GM12892 (cell line): ENCODE data around the gene LIPK.
A peak's percentile ranks its signal among the peaks of the same experiment; 100 is the strongest.
"Not testable (repeated sequence)": the region's sequence is repeated elsewhere in the genome, so short reads cannot be mapped to it uniquely, and the experiment has no call there.

Experiments
- DNase-seq: peaks from one replicate; pipeline ENCODE4 v3.0.0; 2011; ENCODE audit not compliant: insufficient read length
- FAIRE-seq: peaks from 2 replicates; lab custom pipeline; 2011; peaks lifted over from hg19 to GRCh38; lab: Jason Lieb, UNC
- POLR2A ChIP-seq: IDR thresholded peaks from 2 replicates; pipeline ENCODE4 v1.6.1; 2011; ENCODE audit warnings: low read depth, low read length, control low read depth
- POLR2AphosphoS5 ChIP-seq: IDR thresholded peaks from 2 replicates; pipeline ENCODE4 v1.6.1; 2011; ENCODE audit warnings: low read depth, low read length, control low read depth
- TAF1 ChIP-seq: IDR thresholded peaks from 2 replicates; pipeline ENCODE4 v1.6.1; 2011; ENCODE audit warnings: low read depth, mild to moderate bottlenecking, control low read depth, low read length, borderline replicate concordance

Gene LIPK

DNA sequence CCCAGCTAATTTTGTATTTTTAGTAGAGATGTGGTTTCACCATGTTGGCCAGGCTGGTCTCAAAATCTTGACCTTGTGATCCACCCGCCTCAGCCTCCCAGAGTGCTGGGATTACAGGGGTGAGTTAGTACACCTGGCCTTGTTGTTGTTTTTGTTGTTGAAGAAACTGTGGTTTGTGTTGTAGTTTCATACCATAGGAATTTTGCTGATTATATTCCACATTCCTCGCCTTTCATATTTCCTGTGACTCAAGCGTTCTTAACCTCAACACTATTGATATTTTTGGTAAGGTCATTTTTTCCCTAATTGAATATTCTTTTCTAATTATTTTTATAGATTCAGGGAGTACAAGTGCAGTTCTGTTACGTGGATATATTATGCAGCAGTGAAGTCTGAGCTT, 25.1 kb upstream of the LIPK start:
- FAIRE-seq (no peak), DNase-seq (no peak)
- TF ChIP-seq POLR2A: no peak
- TF ChIP-seq TAF1: no peak
- TF ChIP-seq POLR2AphosphoS5: no peak

GRCh38 chr10:88682491-88682890, 23.6 kb upstream of the LIPK start:
- no peak for FAIRE-seq
- no peak for TF ChIP-seq TAF1
- TF ChIP-seq POLR2A: no peak
- TF ChIP-seq POLR2AphosphoS5: no peak

DNA sequence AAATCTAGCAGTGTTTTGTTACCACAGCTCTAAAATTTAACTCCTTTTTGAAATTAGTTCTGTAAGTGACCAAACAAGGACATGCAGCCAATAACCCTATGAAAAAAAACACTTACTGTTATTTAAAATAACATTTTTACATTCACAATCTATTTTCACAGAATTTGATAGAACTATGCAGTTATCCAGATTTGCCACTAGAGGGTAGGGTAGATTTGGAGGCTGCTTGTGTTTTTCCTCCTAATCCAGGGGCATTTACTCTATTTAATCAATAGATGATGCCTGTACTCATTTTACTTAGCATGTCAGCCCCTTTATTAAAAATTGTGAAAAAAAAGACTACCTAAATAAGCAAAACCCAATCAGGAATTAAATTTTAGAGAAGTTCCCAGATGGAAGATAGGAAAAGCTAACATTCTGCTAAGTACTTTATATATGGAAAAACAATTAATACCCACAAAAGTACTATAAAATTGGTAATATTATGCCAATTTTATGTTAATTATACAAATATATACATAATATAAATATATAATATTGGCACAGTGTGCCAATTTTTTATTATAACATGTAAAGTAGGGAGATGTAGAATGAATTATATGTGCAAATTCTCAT, 18.1 kb upstream of the LIPK start:
- peak; percentile 88 for FAIRE-seq
- TF ChIP-seq POLR2A: no peak
- no peak for TF ChIP-seq TAF1
- no peak for DNase-seq

More at GRCh38 chr10:88682491-88682890, 23.6 kb upstream of the LIPK start:
- no peak for DNase-seq

DNA sequence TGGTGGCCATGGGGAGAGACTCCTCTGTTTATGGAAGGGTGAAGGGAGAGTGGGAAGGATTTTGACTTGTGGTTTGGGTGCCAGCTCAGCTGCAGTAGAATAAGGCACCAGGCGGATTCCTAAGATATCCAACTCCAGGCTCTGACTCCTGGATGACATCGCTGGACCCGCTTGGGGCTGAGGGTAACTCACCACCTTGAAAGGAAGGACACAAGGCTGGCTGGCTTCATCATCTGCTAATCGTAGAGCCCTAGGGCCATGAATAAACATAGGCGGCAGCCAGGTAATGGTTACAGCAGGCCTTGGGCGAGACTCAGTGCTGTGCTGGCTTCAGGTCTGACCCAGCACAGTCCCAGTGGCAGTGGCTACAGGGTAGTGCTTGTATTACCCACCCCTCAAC, 16.7 kb upstream of the LIPK start:
- FAIRE-seq (no peak), DNase-seq (no peak)
- TF ChIP-seq POLR2A: no peak
- no peak for TF ChIP-seq TAF1
- no peak for TF ChIP-seq POLR2AphosphoS5

DNA sequence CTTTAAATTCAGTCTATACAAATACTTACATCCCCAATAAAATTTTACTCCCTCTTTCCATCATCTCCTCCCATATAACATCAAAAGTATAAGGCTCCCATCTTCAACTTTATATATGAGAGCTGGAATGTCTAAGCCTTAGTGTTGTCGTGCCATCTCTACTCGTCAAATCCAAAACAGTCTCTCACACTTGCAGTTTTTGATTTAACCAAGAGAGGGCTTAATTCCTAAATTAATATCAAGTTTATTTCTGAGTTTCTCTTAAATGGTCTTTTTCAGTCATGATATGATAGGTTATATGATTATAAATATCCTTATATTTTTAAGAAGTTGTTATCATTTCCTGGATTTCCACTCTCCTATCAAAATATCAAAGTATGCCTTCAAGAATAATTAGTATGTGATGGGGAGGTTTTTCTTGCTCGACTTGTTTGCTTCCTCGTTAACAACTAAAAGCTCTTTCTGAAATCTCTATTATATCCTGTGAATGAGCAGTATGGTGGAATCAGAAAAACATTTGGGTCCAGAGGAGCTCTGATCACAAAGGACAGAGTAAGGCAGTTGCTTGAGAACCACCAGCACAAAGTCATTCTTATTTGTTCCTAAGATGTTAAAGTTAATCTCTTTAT, 12.5 kb upstream of the LIPK start:
- FAIRE-seq: no peak
- no peak for TF ChIP-seq POLR2A
- TF ChIP-seq TAF1: no peak
- TF ChIP-seq POLR2AphosphoS5: no peak
- DNase-seq: no peak

DNA sequence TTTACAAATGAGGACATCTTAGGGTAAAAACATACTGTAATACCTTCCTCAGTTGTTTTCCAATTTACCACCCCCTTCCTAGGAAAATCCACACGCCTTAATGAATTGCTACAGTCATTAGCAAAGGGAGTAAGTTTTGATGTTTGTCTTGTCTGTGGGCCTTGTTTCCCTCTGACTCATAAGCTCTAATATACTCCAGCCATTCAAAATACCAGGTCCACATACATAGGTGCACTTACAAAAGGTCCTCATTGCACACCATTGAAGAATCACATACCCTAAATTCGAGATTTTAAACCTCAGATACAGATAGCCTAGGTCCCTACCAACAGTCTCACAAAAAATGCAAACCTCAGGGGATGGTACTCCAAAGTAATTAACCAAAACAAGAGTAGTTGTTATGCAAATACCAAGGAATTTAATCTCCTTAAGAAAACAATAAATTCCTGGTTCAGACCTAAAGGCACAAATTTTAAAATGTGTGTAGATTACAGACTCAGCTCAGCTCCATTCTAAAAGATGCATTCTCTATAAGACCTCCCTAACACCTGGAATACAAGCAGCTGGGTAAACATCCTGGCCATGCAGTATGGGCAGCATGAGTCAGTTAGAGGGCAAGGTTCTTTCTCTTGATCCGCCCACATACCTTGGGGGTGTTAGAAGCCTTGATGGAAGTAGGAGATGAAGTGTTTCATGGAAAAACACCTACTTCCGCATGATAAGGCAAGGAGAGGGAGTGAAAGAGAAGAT, 3.0 kb upstream of the LIPK start:
- DNase-seq (no peak), FAIRE-seq (no peak)
- TF ChIP-seq TAF1 (no peak), POLR2AphosphoS5 (no peak), POLR2A (no peak)

- DNase-seq (no peak), FAIRE-seq (peak; percentile 69)
- TF ChIP-seq POLR2AphosphoS5 (no peak), TAF1 (no peak), POLR2A (no peak)
These were observed 1.5 kb downstream of the LIPK start for GRCh38 chr10:88707429-88708155.

GRCh38 chr10:88709361-88709760, 3.3 kb downstream of the LIPK start:
- DNase-seq, FAIRE-seq: not testable (repeated sequence)

DNA sequence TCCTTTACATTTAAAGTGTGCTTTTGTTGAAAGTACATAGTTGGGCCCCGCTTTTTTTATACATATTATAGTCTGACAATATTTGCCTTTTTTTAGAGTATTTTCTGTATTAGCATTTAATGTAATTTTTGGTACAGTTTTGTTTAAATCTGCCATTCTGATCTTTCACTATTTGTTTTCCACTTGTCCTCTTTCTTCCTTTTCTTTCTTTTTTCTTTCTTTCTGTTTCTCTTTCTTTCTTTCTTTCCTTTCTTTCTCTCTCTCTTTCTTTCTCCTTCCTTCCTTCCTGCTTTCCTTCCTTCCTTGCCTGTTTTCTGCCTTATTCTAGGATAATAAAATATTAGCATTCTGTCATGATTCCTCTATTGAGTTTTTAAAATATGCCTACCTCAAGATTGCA, 9.5 kb downstream of the LIPK start:
- no peak for FAIRE-seq
- no peak for DNase-seq
- TF ChIP-seq POLR2AphosphoS5: no peak
- TF ChIP-seq TAF1: no peak
- TF ChIP-seq POLR2A: no peak

DNA sequence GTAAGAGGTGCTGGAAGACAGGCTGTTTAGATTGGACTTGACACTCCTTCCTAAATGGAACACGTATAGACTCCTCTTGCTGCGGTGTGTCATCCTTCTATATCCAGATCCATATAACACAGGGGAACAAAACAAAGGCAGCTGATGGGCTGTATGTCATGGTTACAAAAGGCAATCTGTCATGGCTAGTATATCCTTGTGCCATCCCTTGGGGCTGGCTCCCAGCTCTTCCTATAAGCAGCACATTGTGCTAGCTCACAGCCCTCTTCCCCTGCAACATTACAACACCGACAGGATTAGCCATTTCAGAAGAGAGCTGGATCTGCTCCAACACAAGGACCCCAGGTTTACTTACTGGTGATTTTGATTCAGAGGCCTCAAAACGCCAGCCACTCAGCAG, 15.3 kb downstream of the LIPK start:
- FAIRE-seq (peak; percentile 9), DNase-seq (no peak)
- no peak for TF ChIP-seq POLR2A
- no peak for TF ChIP-seq TAF1
- TF ChIP-seq POLR2AphosphoS5: no peak

DNA sequence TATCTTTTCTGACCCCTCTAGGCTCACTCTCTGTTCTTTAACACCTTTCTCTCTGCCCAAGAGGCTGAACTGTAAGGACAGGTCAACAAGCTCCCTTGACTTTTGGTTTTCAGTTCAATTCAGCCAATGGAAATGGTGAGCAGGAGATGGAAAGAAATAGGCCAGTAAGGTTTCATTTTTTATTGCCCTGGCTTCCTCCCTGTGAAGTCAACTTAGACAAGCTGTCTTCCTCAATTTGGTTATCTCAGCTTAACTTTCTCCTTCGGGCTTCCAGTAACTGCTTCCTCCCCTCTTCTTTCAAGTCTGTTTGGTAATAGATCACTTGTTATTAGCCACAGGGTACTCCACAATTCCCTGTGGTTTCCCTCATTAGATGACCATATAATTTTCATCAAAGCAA, 19.7 kb downstream of the LIPK start:
- no peak for TF ChIP-seq POLR2A
- TF ChIP-seq TAF1: no peak
- TF ChIP-seq POLR2AphosphoS5: no peak
- peak; percentile 70 for FAIRE-seq

GRCh38 chr10:88728107-88728763, 22.2 kb downstream of the LIPK start:
- no peak for DNase-seq
- no peak for FAIRE-seq
- no peak for TF ChIP-seq POLR2A
- TF ChIP-seq POLR2AphosphoS5: no peak
- no peak for TF ChIP-seq TAF1

More for the DNA sequence above, 19.7 kb downstream of the LIPK start:
- no peak for DNase-seq
